Stimulated activated CD4-positive, alpha-beta T cell treated with anti-CD3 and anti-CD28 coated beads, Interleukin-12 subunit alpha, Interleukin-12 subunit beta, amount 100 ng/mL, for 24 hours (primary cell): Measurements from ENCODE around the gene CSPG5.
A peak's percentile ranks its signal among the peaks of the same experiment; 100 is the strongest.

ENCODE experiments used
- DNase-seq, 2 experiments: peaks; one replicate each; pipeline ENCODE4 v3.0.0-alpha.2; 2020; ENCODE audit warnings: low read depth in 2 of 2

CSPG5 gene

GRCh38 chr3:47578691-47579632, at the start of gene CSPG5:
Gene CSPG5, minus strand, starts transcription at chr3:47578865. Its CDS starts 172 bp downstream, at chr3:47578693.
- peak in 1 of 2 experiments; percentile 9 for DNase-seq

- DNase-seq, result no peak
Measured at GRCh38 chr3:47628426-47628825, 49.8 kb upstream of the CSPG5 start.

- no peak for DNase-seq
Measured at GRCh38 chr3:47622671-47623461, 44.2 kb upstream of the CSPG5 start.

- DNase-seq, result no peak
Measured at GRCh38 chr3:47617086-47618010, 38.7 kb upstream of the CSPG5 start.

GRCh38 chr3:47614788-47615187, 36.1 kb upstream of the CSPG5 start:
- no peak for DNase-seq

- DNase-seq, result no peak
Measured at GRCh38 chr3:47613722-47614121, 35.1 kb upstream of the CSPG5 start.

- DNase-seq, result no peak
Measured at GRCh38 chr3:47612879-47613278, 34.2 kb upstream of the CSPG5 start.

GRCh38 chr3:47612178-47612577, 33.5 kb upstream of the CSPG5 start:
- no peak for DNase-seq

GRCh38 chr3:47611576-47611975, 32.9 kb upstream of the CSPG5 start:
- DNase-seq, result no peak

- no peak for DNase-seq
Measured at GRCh38 chr3:47610583-47610982, 31.9 kb upstream of the CSPG5 start.

GRCh38 chr3:47607335-47607734, 28.7 kb upstream of the CSPG5 start:
- no peak for DNase-seq

- no peak for DNase-seq
Measured at GRCh38 chr3:47606165-47606564, 27.5 kb upstream of the CSPG5 start.

GRCh38 chr3:47605652-47606051, 27.0 kb upstream of the CSPG5 start:
- no peak for DNase-seq

- no peak for DNase-seq
Measured at GRCh38 chr3:47604145-47604544, 25.5 kb upstream of the CSPG5 start.

GRCh38 chr3:47603332-47603731, 24.7 kb upstream of the CSPG5 start:
- DNase-seq, result no peak

GRCh38 chr3:47601281-47601680, 22.6 kb upstream of the CSPG5 start:
- no peak for DNase-seq

- DNase-seq, result no peak
Measured at GRCh38 chr3:47594792-47595191, 16.1 kb upstream of the CSPG5 start.

GRCh38 chr3:47592066-47592795, 13.6 kb upstream of the CSPG5 start:
- DNase-seq, result no peak

GRCh38 chr3:47590216-47590615, 11.6 kb upstream of the CSPG5 start:
- no peak for DNase-seq

- no peak for DNase-seq
Measured at GRCh38 chr3:47588587-47588986, 9.9 kb upstream of the CSPG5 start.

- no peak for DNase-seq
Measured at GRCh38 chr3:47588053-47588452, 9.4 kb upstream of the CSPG5 start.
